Measurements from ENCODE around the gene KRTAP4-8. TPM values are rescaled to one million over a fixed set of nuclear protein-coding genes. Genes with fewer than 3 reads are reported as not detected.
"Not testable (repeated sequence)": the region's sequence is repeated elsewhere in the genome, so short reads cannot be mapped to it uniquely, and the experiment has no call there.

The KRTAP4-8 gene
- total and polyA plus RNA-seq, 2 of the 13 experiments (the other 11 are each of a cell fraction or from before 2014, with no cell fraction given): not detected

- intact Hi-C loops (cut with micrococcal nuclease; ENCODE audit: unreplicated experiment): no loop called here
These were observed 27.1 kb upstream of the KRTAP4-8 start for GRCh38 chr17:41125064-41125463.

GRCh38 chr17:41123991-41124371 lies 26.0 kb upstream of the KRTAP4-8 start, which contains the start of gene KRTAP4-12:
KRTAP4-12 (minus strand) TSS chr17:41124182; CDS start chr17:41124122, 60 bp downstream.
- POLR2A ChIA-PET; H3K4me1 ChIP-seq (ENCODE audit: insufficient read depth, low read length); CTCF ChIA-PET (ENCODE audit: low intra/inter-chr PET ratio, low total read pairs); H3K4me3 ChIP-seq (replicated peaks in 1 of 3; ENCODE audit: insufficient read depth in 1 of 3, low read depth in 2 of 3, low read length in 3 of 3); intact Hi-C loops (cut with micrococcal nuclease; ENCODE audit: unreplicated experiment); ATAC-seq; H3K27me3 ChIP-seq (ENCODE audit: control insufficient read depth in 1 of 2, insufficient read depth in 2 of 2, low read length in 2 of 2); DNase-seq (ENCODE audit: low spot score); H3K79me2 ChIP-seq (ENCODE audit: insufficient read depth, low read length); H3K36me3 ChIP-seq (replicated peaks in 1 of 2; ENCODE audit: control insufficient read depth in 1 of 2, insufficient read depth in 2 of 2, low read length in 2 of 2); H2AFZ ChIP-seq (ENCODE audit: low read length); BruUV-seq (replicated peaks); H3K9me3 ChIP-seq (ENCODE audit: low read length); H3K27ac ChIP-seq (ENCODE audit: extremely low read length, insufficient read depth, low read length); FAIRE-seq; H3K9ac ChIP-seq (ENCODE audit: insufficient read depth, low read depth, low read length); H4K20me1 ChIP-seq (ENCODE audit: insufficient read depth, low read length); H3K4me2 ChIP-seq (ENCODE audit: low read depth, low read length); in situ Hi-C loops (cut with HindIII; ENCODE audit: extremely low pct_ligation_motif_present, low pct_unique_long_range_greater_than_20kb): not testable (repeated sequence)
- 6% methylated on average over 1 of the region's 3 CpGs for WGBS (ENCODE audit: low lambda C conversion rate)

More at GRCh38 chr17:41125064-41125463, 27.1 kb upstream of the KRTAP4-8 start:
- Histone ChIP-seq H3K4me1 (ENCODE audit: insufficient read depth, low read length) (no peaks in the 10 kb centered on the region), H3K79me2 (ENCODE audit: insufficient read depth, low read length) (no peaks in the 10 kb centered on the region), H3K4me3 (replicated peaks in 1 of 3; ENCODE audit: insufficient read depth in 1 of 3, low read depth in 2 of 3, low read length in 3 of 3) (no peak overlapping the region), H3K9ac (ENCODE audit: insufficient read depth, low read depth, low read length) (no peak overlapping the region), H3K27ac (ENCODE audit: extremely low read length, insufficient read depth, low read length) (no peak overlapping the region), H4K20me1 (ENCODE audit: insufficient read depth, low read length) (no peaks in the 10 kb centered on the region), H2AFZ (ENCODE audit: low read length) (no peak overlapping the region), H3K9me3 (ENCODE audit: low read length) (no peaks in the 10 kb centered on the region), H3K36me3 (replicated peaks in 1 of 2; ENCODE audit: control insufficient read depth in 1 of 2, insufficient read depth in 2 of 2, low read length in 2 of 2) (no peaks in the 10 kb centered on the region), H3K4me2 (ENCODE audit: low read depth, low read length) (no peak overlapping the region), H3K27me3 (ENCODE audit: control insufficient read depth in 1 of 2, insufficient read depth in 2 of 2, low read length in 2 of 2) (no peaks in the 10 kb centered on the region)
- in situ Hi-C loops (cut with HindIII; ENCODE audit: extremely low pct_ligation_motif_present, low pct_unique_long_range_greater_than_20kb): no loop called here
- ATAC-seq (no peak), DNase-seq (ENCODE audit: low spot score) (no peak), FAIRE-seq (no peak)
- no TSS peak for BruUV-seq (replicated peaks)
- POLR2A ChIA-PET: no interaction called here
- TF ChIP-seq ZBTB25 (CRISPR knock-in tag; IDR thresholded peaks at IDR 0.05): no peak
- 0 out of 4 replicates have a peak, but pooled peaks of 1 of the 2 experiments have one; percentile 19 for TF ChIP-seq MAFK (conservative IDR thresholded peaks at IDR 0.05 in 1 of 2, IDR thresholded peaks at IDR 0.05 in 1 of 2; ENCODE audit: low read length in 2 of 2)
- CTCF ChIA-PET (ENCODE audit: low intra/inter-chr PET ratio, low total read pairs): no interaction called here
- 92% methylated on average over 2 of the region's 2 CpGs for whole genome bisulfite sequencing (ENCODE audit: low lambda C conversion rate)

GRCh38 chr17:41123292-41123990 lies 25.5 kb upstream of the KRTAP4-8 start:
- CTCF ChIA-PET (ENCODE audit: low intra/inter-chr PET ratio, low total read pairs); H3K9ac ChIP-seq (ENCODE audit: insufficient read depth, low read depth, low read length); H3K79me2 ChIP-seq (ENCODE audit: insufficient read depth, low read length); DNase-seq (ENCODE audit: low spot score); H3K36me3 ChIP-seq (replicated peaks in 1 of 2; ENCODE audit: control insufficient read depth in 1 of 2, insufficient read depth in 2 of 2, low read length in 2 of 2); intact Hi-C loops (cut with micrococcal nuclease; ENCODE audit: unreplicated experiment); H4K20me1 ChIP-seq (ENCODE audit: insufficient read depth, low read length); in situ Hi-C loops (cut with HindIII; ENCODE audit: extremely low pct_ligation_motif_present, low pct_unique_long_range_greater_than_20kb); POLR2A ChIA-PET; BruUV-seq (replicated peaks); H3K4me2 ChIP-seq (ENCODE audit: low read depth, low read length); H3K27ac ChIP-seq (ENCODE audit: extremely low read length, insufficient read depth, low read length); FAIRE-seq; H2AFZ ChIP-seq (ENCODE audit: low read length); H3K4me1 ChIP-seq (ENCODE audit: insufficient read depth, low read length); ATAC-seq; H3K27me3 ChIP-seq (ENCODE audit: control insufficient read depth in 1 of 2, insufficient read depth in 2 of 2, low read length in 2 of 2); H3K9me3 ChIP-seq (ENCODE audit: low read length); H3K4me3 ChIP-seq (replicated peaks in 1 of 3; ENCODE audit: insufficient read depth in 1 of 3, low read depth in 2 of 3, low read length in 3 of 3): not testable (repeated sequence)
- WGBS (ENCODE audit: low lambda C conversion rate): 47% methylated on average over 7 of the region's 12 CpGs

Measured in HepG2 (cell line).